H9 (cell line): ENCODE data around the gene PTGFRN. TPM values are rescaled to one million over a fixed set of nuclear protein-coding genes. Genes with fewer than 3 reads are reported as not detected.

ENCODE experiments used
- DNase-seq: peaks from one replicate; pipeline ENCODE4 v3.0.0-alpha.2; 2017
- H2AFZ ChIP-seq: one replicate; pipeline ENCODE4 v1.6.1; 2013; ENCODE audit warnings: mild to moderate bottlenecking, low read length, control low read depth, moderate library complexity
- H2AK5ac ChIP-seq: 2 replicates; pipeline ENCODE4 v1.6.1; 2013; ENCODE audit warnings: low read length, control low read depth, mixed read lengths; ENCODE audit not compliant: insufficient read length
- H2BK120ac ChIP-seq: one replicate; pipeline ENCODE4 v1.6.1; 2013; ENCODE audit warnings: low read depth, mild to moderate bottlenecking, low read length, control low read depth, inconsistent platforms; ENCODE audit not compliant: poor library complexity, severe bottlenecking
- H2BK12ac ChIP-seq: 2 replicates; pipeline ENCODE4 v1.6.1; 2013; ENCODE audit warnings: low read length, control low read depth, mixed read lengths, low read depth; ENCODE audit not compliant: insufficient read length
- H2BK15ac ChIP-seq: 2 replicates; pipeline ENCODE4 v1.6.1; 2013; ENCODE audit warnings: low read depth, low read length, control low read depth
- H2BK20ac ChIP-seq: one replicate; pipeline ENCODE4 v1.6.1; 2013; ENCODE audit warnings: low read depth, mild to moderate bottlenecking, low read length, control low read depth, inconsistent platforms; ENCODE audit not compliant: poor library complexity, severe bottlenecking
- H2BK5ac ChIP-seq: 2 replicates; pipeline ENCODE4 v1.6.1; 2013; ENCODE audit warnings: low read length, control low read depth, mixed read lengths; ENCODE audit not compliant: insufficient read length
- H3K14ac ChIP-seq: 2 replicates; pipeline ENCODE4 v1.6.1; 2013; ENCODE audit warnings: low read length, control low read depth; ENCODE audit not compliant: insufficient read depth
- H3K18ac ChIP-seq: 2 replicates; pipeline ENCODE4 v1.6.1; 2013; ENCODE audit warnings: low read depth, mild to moderate bottlenecking, mixed read lengths, low read length, control low read depth; ENCODE audit not compliant: insufficient read length
- H3K23ac ChIP-seq: 2 replicates; pipeline ENCODE4 v1.6.1; 2013; ENCODE audit warnings: low read length, control low read depth, mixed read lengths, low read depth; ENCODE audit not compliant: insufficient read length
- H3K23me2 ChIP-seq: 2 replicates; pipeline ENCODE4 v1.6.1; 2013; ENCODE audit warnings: low read depth, mild to moderate bottlenecking, mixed read lengths, low read length, control low read depth; ENCODE audit not compliant: insufficient read length, poor library complexity, severe bottlenecking
- H3K27ac ChIP-seq: 2 replicates; pipeline ENCODE4 v1.5.1; 2013; ENCODE audit warnings: low read length, control low read depth, mixed read lengths, low read depth; ENCODE audit not compliant: insufficient read length
- H3K27me3 ChIP-seq: 2 replicates; pipeline ENCODE4 v1.6.1; 2013; ENCODE audit warnings: low read length, control low read depth, inconsistent platforms; ENCODE audit not compliant: insufficient read depth
- H3K4ac ChIP-seq: 2 replicates; pipeline ENCODE4 v1.6.1; 2013; ENCODE audit warnings: low read depth, mild to moderate bottlenecking, control low read depth, inconsistent platforms, low read length, moderate library complexity
- H3K4me1 ChIP-seq: 2 replicates; pipeline ENCODE4 v1.6.1; 2013; ENCODE audit warnings: low read length, control low read depth, inconsistent platforms; ENCODE audit not compliant: insufficient read depth
- H3K4me2 ChIP-seq: 2 replicates; pipeline ENCODE4 v1.6.1; 2013; ENCODE audit warnings: low read length, control low read depth, mixed read lengths; ENCODE audit not compliant: insufficient read length, insufficient read depth
- H3K56ac ChIP-seq: 2 replicates; pipeline ENCODE4 v1.6.1; 2013; ENCODE audit warnings: low read depth, mild to moderate bottlenecking, mixed read lengths, low read length, control low read depth; ENCODE audit not compliant: insufficient read length
- H3K79me1 ChIP-seq: 2 replicates; pipeline ENCODE4 v1.6.1; 2013; ENCODE audit warnings: low read depth, mild to moderate bottlenecking, moderate library complexity, low read length, control low read depth, inconsistent platforms; ENCODE audit not compliant: insufficient read depth, poor library complexity, severe bottlenecking
- H3K79me2 ChIP-seq: 2 replicates; pipeline ENCODE4 v1.6.1; 2013; ENCODE audit warnings: low read length, control low read depth, inconsistent platforms; ENCODE audit not compliant: insufficient read depth
- H3K9ac ChIP-seq: 2 replicates; pipeline ENCODE4 v1.6.1; 2013; ENCODE audit warnings: low read length, control low read depth, mixed read lengths; ENCODE audit not compliant: insufficient read length; ENCODE audit errors: extremely low read depth
- H3K9me3 ChIP-seq: one replicate; pipeline ENCODE4 v1.6.1; 2013; ENCODE audit warnings: low read depth, low read length, inconsistent platforms; ENCODE audit not compliant: control insufficient read depth
- H3T11ph ChIP-seq: one replicate; pipeline ENCODE4 v1.6.1; 2013; ENCODE audit warnings: mild to moderate bottlenecking, low read length, control low read depth, inconsistent platforms
- H4K20me1 ChIP-seq: one replicate; pipeline ENCODE4 v1.6.1; 2013; ENCODE audit not compliant: control insufficient read depth, insufficient read length, insufficient read depth
- H4K5ac ChIP-seq: 2 replicates; pipeline ENCODE4 v1.6.1; 2013; ENCODE audit warnings: low read depth, mild to moderate bottlenecking, mixed read lengths, low read length, control low read depth; ENCODE audit not compliant: insufficient read length
- H4K8ac ChIP-seq: replicated peaks from 2 replicates; pipeline ENCODE4 v1.6.1; 2013; ENCODE audit warnings: low read length, control low read depth, mixed read lengths, low read depth; ENCODE audit not compliant: insufficient read length
- H4K91ac ChIP-seq: 2 replicates; pipeline ENCODE4 v1.6.1; 2013; ENCODE audit warnings: low read depth, mild to moderate bottlenecking, moderate library complexity, mixed read lengths, low read length, control low read depth; ENCODE audit not compliant: insufficient read length
- H3K27ac Mint-ChIP-seq, 3 experiments: 2 replicates in 2 of 3; 3 replicates in 1 of 3; pipeline ENCODE4 v1.8.0; 2020 to 2021; ENCODE audit warnings: mixed read lengths in 3 of 3, mild to moderate bottlenecking in 1 of 3, moderate library complexity in 1 of 3
- H3K27me3 Mint-ChIP-seq: 2 replicates; pipeline ENCODE4 v1.8.0; 2021; ENCODE audit warnings: low read depth, mild to moderate bottlenecking, moderate library complexity, mixed read lengths
- H3K36me3 Mint-ChIP-seq, 3 experiments: 2 replicates in 2 of 3; 3 replicates in 1 of 3; pipeline ENCODE4 v1.8.0; 2020 to 2021; ENCODE audit warnings: low read depth in 3 of 3, mixed read lengths in 3 of 3; ENCODE audit not compliant: insufficient read depth in 1 of 3
- H3K4me1 Mint-ChIP-seq, 2 experiments: 2 replicates each; pipeline ENCODE4 v1.8.0; 2020; ENCODE audit warnings: mixed read lengths in 2 of 2
- H3K4me3 Mint-ChIP-seq, 2 experiments: 2 replicates in 1 of 2; 3 replicates in 1 of 2; pipeline ENCODE4 v1.8.0; 2020 to 2021; ENCODE audit warnings: mild to moderate bottlenecking in 2 of 2, mixed read lengths in 2 of 2, moderate library complexity in 1 of 2
- H3K9me3 Mint-ChIP-seq, 2 experiments: 2 replicates in 1 of 2; 3 replicates in 1 of 2; pipeline ENCODE4 v1.8.0; 2020; ENCODE audit warnings: mild to moderate bottlenecking in 2 of 2, mixed read lengths in 2 of 2, moderate library complexity in 1 of 2
- WGBS: extraction: QIAGEN DNeasy Blood & Tissue Kit; methylation state at CpG from one replicate; pipeline ENCODE4 v1.1.7; 2013; ENCODE audit warnings: missing lambda C conversion rate, low lambda C conversion rate, mixed read lengths; ENCODE audit not compliant: insufficient read length; ENCODE audit errors: extremely low coverage; 5-methylcytosine and 5-hydroxymethylcytosine counted together
- total RNA-seq: library from RNA; stranded (reverse); gene quantifications from 2 replicates; pipeline ENCODE4 v1.2.1, GENCODE V29; 2021
- TF ChIP-seq, protein P1 (sequence below): fragments of 200-600 bp; sonication (generic); conservative IDR thresholded peaks from 3 replicates; pipeline ENCODE4 v1.8.0; 2021; ENCODE audit warnings: antibody characterized with exemption, mild to moderate bottlenecking

PTGFRN gene
- total RNA-seq, 1 experiment from 2014 or later = 26.3 TPM

DNA sequence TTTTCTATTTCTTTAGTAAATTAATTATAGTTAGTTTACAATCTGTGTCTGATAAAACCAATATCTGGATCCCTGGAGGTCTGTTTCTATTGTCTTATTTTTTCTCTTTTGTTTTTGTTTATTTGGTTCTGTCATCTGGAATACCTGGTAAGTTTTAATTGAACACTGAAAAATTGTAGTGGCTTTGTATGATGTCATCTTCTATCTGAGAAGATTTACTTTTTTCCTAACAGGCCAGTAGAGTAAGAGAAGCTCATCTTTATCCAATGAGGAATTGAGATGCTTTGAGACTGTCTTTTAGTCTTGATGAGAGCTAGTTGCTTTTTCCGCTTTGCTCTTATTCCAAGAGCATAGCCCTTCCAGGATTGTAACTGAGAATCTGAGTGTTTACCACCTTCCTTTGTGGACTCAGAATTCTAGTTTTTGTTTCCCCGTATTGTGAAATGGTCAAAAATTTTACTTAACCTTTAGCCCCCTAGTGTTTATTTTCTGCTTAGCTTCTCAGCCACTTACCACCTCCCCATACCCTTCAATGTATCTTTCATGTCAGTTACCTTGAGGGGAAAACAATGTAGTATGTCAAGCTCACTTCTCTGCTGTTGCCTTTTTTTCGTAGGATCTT is 25.0 kb downstream of the PTGFRN start:
- no peaks in the 10 kb centered on the region for H4K20me1 ChIP-seq
- DNase-seq = no peak
- H3K27ac ChIP-seq = no peak overlapping the region

More for the DNA sequence above, 25.0 kb downstream of the PTGFRN start:
- no peaks in the 10 kb centered on the region for H3K4me1 ChIP-seq
- H4K8ac ChIP-seq = no peak overlapping the region
- H3K9me3 ChIP-seq = no peaks in the 10 kb centered on the region
- no peak overlapping the region for H2AFZ ChIP-seq
- H2BK120ac ChIP-seq = no peak overlapping the region
- H3K9ac ChIP-seq = no peak overlapping the region
- no peak overlapping the region for H4K91ac ChIP-seq
- H2AK5ac ChIP-seq = no peak overlapping the region
- H2BK15ac ChIP-seq = no peak overlapping the region
- H3K23me2 ChIP-seq = no peaks in the 10 kb centered on the region
- H3K4me1 Mint-ChIP-seq = peaks cover 21 to 22% of the 10 kb centered on the region in 2 experiments
- H3K79me1 ChIP-seq = no peaks in the 10 kb centered on the region
- H3K4me2 ChIP-seq = no peak overlapping the region
- H3K18ac ChIP-seq = no peak overlapping the region
- peaks cover 0 to 3% (median 0%) of the 10 kb centered on the region in 3 experiments; a peak in 1 of 7 replicates for H3K36me3 Mint-ChIP-seq
- H2BK12ac ChIP-seq = no peak overlapping the region
- no peak overlapping the region for H3K27ac Mint-ChIP-seq
- no peak overlapping the region for H3K4me3 Mint-ChIP-seq
- no peak overlapping the region for H3K56ac ChIP-seq
- H3K79me2 ChIP-seq = no peaks in the 10 kb centered on the region
- no peaks in the 10 kb centered on the region for H3K9me3 Mint-ChIP-seq
- no peak overlapping the region for H2BK20ac ChIP-seq
- H3K4ac ChIP-seq = no peak overlapping the region
- H2BK5ac ChIP-seq = no peak overlapping the region
- H3K27me3 ChIP-seq = no peaks in the 10 kb centered on the region
- H3K14ac ChIP-seq = no peak overlapping the region
- H3T11ph ChIP-seq = no peak overlapping the region
- whole genome bisulfite sequencing = no CpG with 5 or more reads among the region's 3 CpGs
- H3K27me3 Mint-ChIP-seq = no peaks in the 10 kb centered on the region
- H3K23ac ChIP-seq = no peak overlapping the region
- H4K5ac ChIP-seq = no peak overlapping the region
- TF ChIP-seq, protein P1, sequence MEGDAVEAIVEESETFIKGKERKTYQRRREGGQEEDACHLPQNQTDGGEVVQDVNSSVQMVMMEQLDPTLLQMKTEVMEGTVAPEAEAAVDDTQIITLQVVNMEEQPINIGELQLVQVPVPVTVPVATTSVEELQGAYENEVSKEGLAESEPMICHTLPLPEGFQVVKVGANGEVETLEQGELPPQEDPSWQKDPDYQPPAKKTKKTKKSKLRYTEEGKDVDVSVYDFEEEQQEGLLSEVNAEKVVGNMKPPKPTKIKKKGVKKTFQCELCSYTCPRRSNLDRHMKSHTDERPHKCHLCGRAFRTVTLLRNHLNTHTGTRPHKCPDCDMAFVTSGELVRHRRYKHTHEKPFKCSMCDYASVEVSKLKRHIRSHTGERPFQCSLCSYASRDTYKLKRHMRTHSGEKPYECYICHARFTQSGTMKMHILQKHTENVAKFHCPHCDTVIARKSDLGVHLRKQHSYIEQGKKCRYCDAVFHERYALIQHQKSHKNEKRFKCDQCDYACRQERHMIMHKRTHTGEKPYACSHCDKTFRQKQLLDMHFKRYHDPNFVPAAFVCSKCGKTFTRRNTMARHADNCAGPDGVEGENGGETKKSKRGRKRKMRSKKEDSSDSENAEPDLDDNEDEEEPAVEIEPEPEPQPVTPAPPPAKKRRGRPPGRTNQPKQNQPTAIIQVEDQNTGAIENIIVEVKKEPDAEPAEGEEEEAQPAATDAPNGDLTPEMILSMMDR = peak; percentile 71
